Hepatocyte (in vitro differentiated cells): ENCODE data around the gene CARD11. TPM values are rescaled to one million over a fixed set of nuclear protein-coding genes. Genes with fewer than 3 reads are reported as not detected.

Source experiments
- DNase-seq: peaks from one replicate; pipeline ENCODE4 v3.0.0-alpha.2; 2016; ENCODE audit warnings: low spot score
- H2AFZ ChIP-seq: fragments of 200-600 bp; sonication (generic); 2 replicates; pipeline ENCODE4 v1.6.0; 2016; ENCODE audit warnings: antibody characterized with exemption, mild to moderate bottlenecking
- H3K27ac ChIP-seq: fragments of 200-600 bp; sonication (generic); 2 replicates; pipeline ENCODE4 v1.5.1; 2016; ENCODE audit warnings: mild to moderate bottlenecking
- H3K27me3 ChIP-seq: fragments of 200-600 bp; sonication (generic); 2 replicates; pipeline ENCODE4 v1.6.1; 2016
- H3K36me3 ChIP-seq: fragments of 200-600 bp; sonication (generic); replicated peaks from 2 replicates; pipeline ENCODE4 v1.5.1; 2016; ENCODE audit warnings: low read depth; ENCODE audit not compliant: insufficient read depth
- H3K4me1 ChIP-seq: fragments of 200-600 bp; sonication (generic); 2 replicates; pipeline ENCODE4 v1.5.1; 2016; ENCODE audit warnings: mild to moderate bottlenecking, moderate library complexity; ENCODE audit not compliant: insufficient read depth
- H3K4me2 ChIP-seq: fragments of 200-600 bp; sonication (generic); 2 replicates; pipeline ENCODE4 v1.6.0; 2016
- H3K4me3 ChIP-seq: fragments of 200-600 bp; sonication (generic); 2 replicates; pipeline ENCODE4 v1.5.1; 2016; ENCODE audit warnings: mild to moderate bottlenecking
- H3K79me2 ChIP-seq: fragments of 200-600 bp; sonication (generic); 2 replicates; pipeline ENCODE4 v1.6.0; 2017; ENCODE audit warnings: mild to moderate bottlenecking
- H3K9me2 ChIP-seq: fragments of 200-600 bp; sonication (generic); replicated peaks from 2 replicates; pipeline ENCODE4 v1.6.0; 2017; ENCODE audit warnings: mild to moderate bottlenecking; ENCODE audit not compliant: insufficient read depth
- H3K9me3 ChIP-seq: fragments of 200-600 bp; sonication (generic); 2 replicates; pipeline ENCODE4 v1.5.1; 2016; ENCODE audit warnings: low read depth, mild to moderate bottlenecking
- H4K20me1 ChIP-seq: fragments of 200-600 bp; sonication (generic); 2 replicates; pipeline ENCODE4 v1.6.0; 2016; ENCODE audit warnings: mild to moderate bottlenecking; ENCODE audit not compliant: insufficient read depth, poor library complexity, severe bottlenecking
- CTCF ChIP-seq: fragments of 200-600 bp; sonication (generic); IDR thresholded peaks from 2 replicates; pipeline ENCODE4 v1.5.1; 2016; ENCODE audit warnings: antibody characterized with exemption, mild to moderate bottlenecking; ENCODE audit not compliant: poor library complexity
- EZH2 ChIP-seq: fragments of 200-600 bp; sonication (generic); IDR thresholded peaks from 2 replicates; pipeline ENCODE4 v1.6.1; 2016; ENCODE audit warnings: antibody characterized with exemption, mild to moderate bottlenecking, borderline replicate concordance
- EZH2phosphoT487 ChIP-seq: fragments of 200-600 bp; sonication (generic); IDR thresholded peaks from one replicate; pipeline ENCODE4 v1.6.1; 2018; ENCODE audit warnings: antibody characterized with exemption, mild to moderate bottlenecking, low read depth, moderate library complexity; ENCODE audit not compliant: unreplicated experiment, severe bottlenecking
- WGBS: methylation state at CpG from one replicate; pipeline ENCODE4 v1.1.6; 2016; ENCODE audit warnings: low lambda C conversion rate; ENCODE audit errors: missing lambda C conversion rate; 5-methylcytosine and 5-hydroxymethylcytosine counted together
- polyA plus RNA-seq: library from polyadenylated mRNA; unstranded; fragments of >200 nt; fragmentation: Nextera tagmentation; extraction: Ambion mirVana; gene quantifications from 2 replicates; pipeline ENCODE4 v1.2.1, GENCODE V29; 2016
- total RNA-seq: library from RNA; depleted of rRNA; stranded (reverse); fragments of >200 nt; gene quantifications from 2 replicates; pipeline ENCODE4 v1.2.3, GENCODE V29; 2014

Gene CARD11
- total and polyA plus RNA-seq, 2 experiments from 2014 or later = 9.6 to 10.9 TPM

- H3K36me3 ChIP-seq = no peaks in the 10 kb centered on the region
- H3K4me2 ChIP-seq = no peak overlapping the region
- H3K9me3 ChIP-seq = no peaks in the 10 kb centered on the region
- no peak overlapping the region for H3K27ac ChIP-seq
- no peaks in the 10 kb centered on the region for H3K79me2 ChIP-seq
- no peaks in the 10 kb centered on the region for H3K27me3 ChIP-seq
- no peak for DNase-seq
- H3K9me2 ChIP-seq = no peaks in the 10 kb centered on the region
- 88% methylated on average over 13 of the region's 13 CpGs for WGBS
- no peak overlapping the region for H2AFZ ChIP-seq
- no peaks in the 10 kb centered on the region for H4K20me1 ChIP-seq
- H3K4me1 ChIP-seq = no peaks in the 10 kb centered on the region
- TF ChIP-seq EZH2phosphoT487 (no peak), EZH2 (no peak), CTCF (no peak)
- no peak overlapping the region for H3K4me3 ChIP-seq
Observed at GRCh38 chr7:2979201-2979631, 64.5 kb downstream of the CARD11 start.

GRCh38 chr7:2978408-2978807 is 65.3 kb downstream of the CARD11 start:
- Histone ChIP-seq H4K20me1 (no peaks in the 10 kb centered on the region), H2AFZ (no peak overlapping the region), H3K9me3 (no peaks in the 10 kb centered on the region), H3K79me2 (no peaks in the 10 kb centered on the region), H3K4me3 (no peak overlapping the region), H3K4me2 (peak overlapping the region; percentile 47), H3K27ac (no peak overlapping the region), H3K36me3 (no peaks in the 10 kb centered on the region), H3K9me2 (no peaks in the 10 kb centered on the region), H3K27me3 (no peaks in the 10 kb centered on the region), H3K4me1 (no peaks in the 10 kb centered on the region)
- no peak for TF ChIP-seq EZH2phosphoT487
- TF ChIP-seq CTCF = no peak
- no peak for TF ChIP-seq EZH2
- WGBS = 79% methylated on average over 5 of the region's 15 CpGs
- DNase-seq = peak; percentile 47

DNA sequence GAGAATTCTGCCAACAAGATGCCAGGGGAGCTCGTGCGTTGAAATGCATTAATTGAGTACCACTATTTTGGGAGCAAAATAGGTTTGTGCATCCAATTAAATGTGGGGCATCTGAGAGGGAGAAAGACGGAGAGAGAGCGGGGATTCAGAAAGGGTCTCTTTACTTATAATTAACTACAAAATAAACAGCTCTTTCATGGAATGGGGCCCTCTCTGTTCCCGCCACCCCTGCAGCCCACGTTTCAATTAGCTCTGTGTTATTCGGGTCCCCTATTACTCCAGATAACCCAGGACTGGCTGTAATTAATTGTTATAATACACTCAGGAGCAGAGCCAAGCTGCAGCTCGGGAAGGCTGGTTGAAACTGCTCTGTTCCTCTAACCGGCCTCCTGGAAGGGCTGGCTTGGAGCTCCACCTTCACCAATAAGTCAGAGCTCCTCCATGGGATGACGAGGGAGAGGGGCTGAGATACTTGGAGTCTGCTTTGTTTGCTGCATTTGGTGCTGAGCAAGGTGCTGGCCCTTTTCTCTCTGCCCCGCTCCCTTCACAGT is 67.8 kb downstream of the CARD11 start:
- TF ChIP-seq EZH2 = no peak
- no peak for TF ChIP-seq EZH2phosphoT487
- TF ChIP-seq CTCF = no peak
- no peak overlapping the region for H3K27ac ChIP-seq
- H3K4me2 ChIP-seq = no peak overlapping the region
- H3K79me2 ChIP-seq = no peaks in the 10 kb centered on the region
- no peaks in the 10 kb centered on the region for H3K27me3 ChIP-seq
- H3K4me3 ChIP-seq = no peak overlapping the region
- no peak overlapping the region for H2AFZ ChIP-seq
- 77% methylated on average over 11 of the region's 11 CpGs for WGBS
- no peaks in the 10 kb centered on the region for H3K9me3 ChIP-seq
- no peaks in the 10 kb centered on the region for H4K20me1 ChIP-seq
- no peaks in the 10 kb centered on the region for H3K9me2 ChIP-seq
- no peak for DNase-seq
- H3K36me3 ChIP-seq = no peaks in the 10 kb centered on the region
- H3K4me1 ChIP-seq = no peaks in the 10 kb centered on the region
